H1 (cell line): Measurements from ENCODE around the gene PPP2R2B.

Experiments
- CBX5 ChIP-seq: fragments of 300-800, 300-1000 bp; sonication (generic); IDR thresholded peaks from 2 replicates; pipeline ENCODE4 v1.7.1; 2016; ENCODE audit warnings: antibody characterized with exemption, low read length, low read depth
- CTCF ChIP-seq, 3 experiments: IDR thresholded peaks; 1 replicate in 2 of 3; 2 replicates in 1 of 3; pipeline versions ENCODE4 v1.5.1 to v1.6.1; 2011; ENCODE audit warnings: low read length in 3 of 3, mild to moderate bottlenecking in 3 of 3, inconsistent platforms in 2 of 3, low read depth in 1 of 3, moderate library complexity in 1 of 3; ENCODE audit not compliant: insufficient read depth in 1 of 3; ENCODE audit errors: control extremely low read depth in 1 of 3
- GABPA ChIP-seq: IDR thresholded peaks from 2 replicates; pipeline ENCODE4 v1.6.1; 2011; ENCODE audit warnings: mild to moderate bottlenecking, low read length, moderate library complexity, borderline replicate concordance; ENCODE audit not compliant: insufficient read depth
- POLR2AphosphoS5 ChIP-seq: IDR thresholded peaks from 2 replicates; pipeline ENCODE4 v1.6.1; 2011; ENCODE audit warnings: low read depth, low read length
- POU5F1 ChIP-seq: IDR thresholded peaks from 2 replicates; pipeline ENCODE4 v1.6.1; 2011; ENCODE audit warnings: low read depth, mild to moderate bottlenecking, low read length, moderate library complexity
- SP4 ChIP-seq: IDR thresholded peaks from 2 replicates; pipeline ENCODE4 v1.6.1; 2012; ENCODE audit warnings: low read length, inconsistent platforms
- TAF1 ChIP-seq: IDR thresholded peaks from 2 replicates; pipeline ENCODE4 v1.6.1; 2011; ENCODE audit warnings: mild to moderate bottlenecking, low read depth, low read length
- TEAD4 ChIP-seq: IDR thresholded peaks from 2 replicates; pipeline ENCODE4 v1.6.1; 2012; ENCODE audit warnings: low read depth, low read length, inconsistent platforms, mixed read lengths

- TF ChIP-seq GABPA (no peak), CBX5 (no peak), CTCF (IDR thresholded peaks at IDR 0.05; ENCODE audit: control extremely low read depth in 1 of 3, insufficient read depth in 1 of 3, low read depth in 1 of 3, low read length in 3 of 3) (no peak), POLR2AphosphoS5 (no peak), TEAD4 (no peak), POU5F1 (no peak), SP4 (no peak), TAF1 (no peak)
These were observed 245.8 kb downstream of the PPP2R2B start for GRCh38 chr5:146632620-146633322.
